Esophagus (tissue), 2 donors: ENCODE data around the gene PAPPA2. TPM values are rescaled to one million over a fixed set of nuclear protein-coding genes. Genes with fewer than 3 reads are reported as not detected.

ENCODE experiments used
- H3K27ac ChIP-seq, 2 donors: one replicate each; pipeline ENCODE4 v1.5.1; 2013; ENCODE audit warnings: low read depth in 2 of 2, mild to moderate bottlenecking in 2 of 2, inconsistent platforms in 1 of 2, low read length in 1 of 2, moderate library complexity in 1 of 2
- H3K27me3 ChIP-seq, 2 donors: one replicate each; pipeline ENCODE4 v1.6.1; 2013; ENCODE audit warnings: low read length in 2 of 2, control low read depth in 1 of 2, mild to moderate bottlenecking in 1 of 2; ENCODE audit not compliant: insufficient read depth in 2 of 2, control insufficient read depth in 1 of 2
- H3K36me3 ChIP-seq, 2 donors: one replicate each; pipeline ENCODE4 v1.6.1; 2013; ENCODE audit warnings: low read length in 1 of 2; ENCODE audit not compliant: control insufficient read depth in 2 of 2, insufficient read depth in 2 of 2
- H3K4me1 ChIP-seq, 2 donors: one replicate each; pipeline ENCODE4 v1.6.1; 2013; ENCODE audit warnings: low read length in 1 of 2; ENCODE audit not compliant: control insufficient read depth in 2 of 2, insufficient read depth in 2 of 2
- H3K4me3 ChIP-seq, 2 donors: one replicate each; pipeline ENCODE4 v1.5.1; 2013; ENCODE audit warnings: low read length in 2 of 2, mild to moderate bottlenecking in 2 of 2, low read depth in 1 of 2, moderate library complexity in 1 of 2
- H3K9me3 ChIP-seq, 2 donors: one replicate each; pipeline ENCODE4 v1.6.1; 2013; ENCODE audit warnings: mild to moderate bottlenecking in 2 of 2, low read depth in 1 of 2, low read length in 1 of 2, moderate library complexity in 1 of 2; ENCODE audit not compliant: control insufficient read depth in 2 of 2, insufficient read depth in 1 of 2
- WGBS, 2 donors: extraction: QIAGEN DNeasy Blood & Tissue Kit; methylation state at CpG; one replicate each; pipeline ENCODE4 v1.1.7; 2013; 5-methylcytosine and 5-hydroxymethylcytosine counted together
- polyA plus RNA-seq, 2 donors: library from polyadenylated mRNA; stranded (reverse); fragments of 200-250 nt; gene quantifications; one replicate each; pipeline ENCODE4 v1.2.3, GENCODE V29; 2013
- donor health status: healthy with polysubstance abuse.
- donor health status: Bipolar disorder and iron deficiency.

Gene PAPPA2
- polyA plus RNA-seq, 2 donors: under 0.01 TPM; not detected in 1

DNA sequence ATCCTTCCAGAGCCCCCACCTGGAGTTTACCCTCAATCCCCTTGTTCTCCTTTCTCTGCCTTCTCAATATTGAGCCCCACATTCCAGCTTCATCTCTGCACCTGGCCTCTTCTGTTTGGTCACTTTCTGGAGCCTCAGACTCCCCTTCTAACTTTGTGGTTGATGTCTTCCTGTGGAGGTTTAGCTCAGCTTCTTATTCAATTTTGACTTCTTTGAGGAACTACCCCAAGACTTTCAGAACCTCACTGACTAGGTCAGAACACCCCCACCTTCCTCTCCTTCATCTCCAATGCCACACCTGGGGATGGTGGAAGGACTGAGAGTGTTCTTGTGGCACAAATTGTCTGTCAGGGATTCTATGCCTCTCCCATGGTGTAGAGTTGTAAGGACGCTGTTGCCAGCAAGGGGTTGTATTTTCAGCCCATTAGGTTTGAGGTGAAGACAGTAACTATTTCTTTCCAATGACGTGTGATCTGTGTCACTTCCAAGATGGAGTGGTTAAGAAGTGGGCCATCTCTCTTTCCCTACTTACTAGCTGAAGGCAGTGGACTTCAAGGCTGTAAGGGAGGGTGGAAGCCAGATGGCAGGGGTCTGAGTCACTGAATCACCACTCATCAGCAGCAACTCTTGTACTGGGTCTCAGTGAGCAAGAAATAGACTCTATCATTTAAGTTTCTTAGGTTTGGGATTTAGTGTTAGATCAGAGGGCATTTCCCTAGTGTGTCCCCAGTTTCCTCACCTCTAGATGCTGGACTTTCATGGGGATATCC, 80.6 kb downstream of the PAPPA2 start:
- WGBS, 2 donors: 78 to 83% methylated on average over 2 of the region's 2 CpGs
- Histone ChIP-seq H3K27ac (no peak overlapping the region), H3K36me3 (no peaks in the 10 kb centered on the region), H3K4me3 (no peak overlapping the region), H3K4me1 (no peaks in the 10 kb centered on the region), H3K9me3 (no peaks in the 10 kb centered on the region), H3K27me3 (no peaks in the 10 kb centered on the region)

DNA sequence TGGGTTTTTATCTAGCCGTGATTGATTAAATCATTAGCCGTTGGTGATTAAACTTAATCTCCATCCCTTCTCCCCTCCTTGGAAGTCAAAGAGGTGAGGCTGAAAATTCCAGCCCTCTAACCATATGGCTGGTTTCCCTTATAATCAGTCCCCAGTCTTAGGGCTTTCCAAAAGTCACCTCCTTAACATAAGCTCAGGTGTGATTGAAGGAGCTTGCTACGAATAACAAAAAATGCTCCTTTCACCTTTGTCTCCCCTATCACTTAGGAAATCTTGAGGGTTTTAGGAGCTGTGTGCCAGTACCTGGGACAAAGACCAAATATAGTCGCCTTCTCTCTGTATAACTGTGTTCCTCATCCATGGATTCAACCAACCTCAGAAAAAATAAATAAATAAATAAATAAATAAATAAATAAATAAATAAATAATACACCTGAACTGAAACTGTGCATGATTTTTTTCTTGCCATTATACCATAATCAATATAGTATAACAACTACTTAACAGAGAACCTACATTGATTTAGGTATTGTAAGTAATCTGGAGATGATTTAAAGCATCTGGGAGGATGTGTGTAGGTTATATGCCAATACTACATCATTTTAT, 82.2 kb downstream of the PAPPA2 start:
- WGBS, 2 donors: 88 to 90% methylated on average over 4 of the region's 4 CpGs
- no peaks in the 10 kb centered on the region for H3K27me3 ChIP-seq

DNA sequence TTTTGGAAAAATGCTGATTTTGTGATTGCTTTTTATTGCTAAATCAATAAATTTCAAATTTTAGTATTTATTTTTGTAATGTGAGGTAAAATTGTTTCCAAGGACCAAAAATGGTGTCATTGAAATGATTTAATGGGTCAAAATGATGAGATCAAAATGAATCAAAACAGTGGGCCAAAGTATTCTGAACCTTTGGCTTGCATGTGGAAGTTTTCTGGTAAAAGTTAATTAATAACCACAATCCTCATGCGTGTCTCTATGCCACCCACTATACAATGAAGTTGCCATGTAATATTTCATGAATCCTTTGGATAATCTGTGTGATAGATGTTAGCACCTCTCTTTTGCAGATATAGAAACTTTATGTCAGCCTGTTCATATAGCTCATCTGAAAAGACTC, 83.8 kb downstream of the PAPPA2 start:
- WGBS, 2 donors: 63 to 66% methylated on average over 1 of the region's 1 CpG
- no peak overlapping the region for H3K27ac ChIP-seq
- H3K9me3 ChIP-seq: no peaks in the 10 kb centered on the region
- H3K4me3 ChIP-seq: no peak overlapping the region
- no peaks in the 10 kb centered on the region for H3K27me3 ChIP-seq
- H3K4me1 ChIP-seq: no peaks in the 10 kb centered on the region
- H3K36me3 ChIP-seq: no peaks in the 10 kb centered on the region

More for the DNA sequence above, 82.2 kb downstream of the PAPPA2 start:
- Histone ChIP-seq H3K27ac (no peak overlapping the region), H3K4me3 (no peak overlapping the region), H3K4me1 (no peaks in the 10 kb centered on the region), H3K9me3 (no peaks in the 10 kb centered on the region), H3K36me3 (no peaks in the 10 kb centered on the region)

DNA sequence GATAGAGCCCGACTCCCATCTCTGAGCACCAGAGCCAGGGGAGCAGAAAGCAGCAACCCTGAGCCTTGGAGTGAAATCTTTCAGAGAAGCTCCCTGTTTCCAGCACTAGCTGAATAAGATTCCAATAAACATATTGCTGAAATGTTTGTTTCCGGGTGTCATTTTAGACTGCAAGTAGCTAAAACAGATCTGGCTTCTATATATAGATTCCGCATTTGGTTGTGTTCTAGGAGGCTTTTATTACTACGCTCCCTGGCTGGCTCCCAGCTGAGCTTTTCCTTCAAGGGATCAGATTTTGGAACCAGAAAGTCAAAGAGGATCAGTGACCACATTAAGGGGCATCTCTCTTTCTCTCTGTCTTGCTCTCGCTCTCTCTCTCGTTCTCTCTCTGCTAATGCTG, 88.2 kb downstream of the PAPPA2 start:
- Histone ChIP-seq H3K27ac (no peak overlapping the region), H3K9me3 (no peaks in the 10 kb centered on the region), H3K36me3 (no peaks in the 10 kb centered on the region), H3K4me1 (no peaks in the 10 kb centered on the region), H3K4me3 (no peak overlapping the region), H3K27me3 (no peaks in the 10 kb centered on the region)
- 63 to 68% methylated on average over 6 of the region's 6 CpGs for WGBS, 2 donors

DNA sequence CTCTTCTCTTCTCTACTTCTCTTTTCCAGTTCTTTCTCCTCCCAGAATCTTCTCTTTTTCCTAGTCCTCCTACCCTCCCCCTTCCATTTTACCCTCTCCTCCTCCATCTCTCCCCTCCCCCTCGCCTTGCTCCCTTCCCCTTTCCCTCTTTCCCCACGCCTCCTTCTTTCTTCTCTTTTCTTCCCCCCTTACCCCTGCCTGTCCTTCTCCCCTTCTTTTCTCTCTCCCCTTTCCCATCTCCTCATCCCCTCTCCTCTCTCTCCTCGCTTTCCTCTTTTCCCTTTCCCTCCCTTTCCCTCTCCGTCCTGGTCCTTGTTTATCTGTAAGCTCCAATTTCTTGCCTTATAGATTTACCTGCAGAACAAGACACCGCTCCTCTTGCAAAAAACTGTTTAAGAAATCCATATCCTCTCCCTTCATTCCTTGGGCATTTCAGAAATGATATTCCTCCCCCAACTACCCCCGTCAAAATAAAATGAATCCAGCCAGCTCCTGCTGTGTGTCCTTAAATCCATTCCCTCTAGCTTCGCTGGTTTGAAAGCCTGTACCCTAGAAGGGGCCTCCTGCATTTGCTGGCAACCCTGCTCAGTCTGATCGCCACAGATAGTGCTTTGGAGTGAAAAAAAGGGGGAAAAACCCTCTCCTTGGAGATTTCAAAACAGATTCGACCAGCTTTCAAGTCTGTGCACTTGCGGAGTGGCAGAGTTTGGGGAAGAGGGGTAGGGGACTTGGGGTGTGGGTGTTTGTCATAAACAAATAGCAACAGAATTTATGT, 89.4 kb downstream of the PAPPA2 start:
- Histone ChIP-seq H3K4me3 (no peak overlapping the region), H3K4me1 (no peaks in the 10 kb centered on the region), H3K27me3 (no peaks in the 10 kb centered on the region), H3K36me3 (no peaks in the 10 kb centered on the region), H3K27ac (no peak overlapping the region), H3K9me3 (no peaks in the 10 kb centered on the region)
- 17 to 22% methylated on average over 10 of the region's 10 CpGs for WGBS, 2 donors

DNA sequence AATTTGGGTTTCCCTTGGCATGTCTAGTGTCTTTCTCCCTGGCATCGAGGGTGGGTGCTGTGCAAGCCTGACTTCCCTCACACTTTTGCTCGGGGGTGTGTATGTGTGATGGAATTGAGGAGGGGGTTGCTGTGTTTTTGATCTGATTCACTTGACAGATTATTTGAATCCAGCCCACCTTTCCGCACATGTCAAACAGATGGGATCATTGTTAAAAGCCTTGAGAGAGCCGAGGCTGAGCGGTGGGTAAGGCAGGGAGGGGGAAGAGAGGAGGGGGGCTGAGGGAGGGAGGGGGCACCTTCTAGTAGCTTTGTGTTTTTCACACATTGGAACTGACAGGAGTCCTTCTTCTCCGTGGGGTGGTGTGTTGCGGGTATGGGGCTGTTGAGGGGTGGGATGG, 90.0 kb downstream of the PAPPA2 start:
- Histone ChIP-seq H3K4me1 (no peaks in the 10 kb centered on the region), H3K27me3 (no peaks in the 10 kb centered on the region), H3K27ac (no peak overlapping the region), H3K9me3 (no peaks in the 10 kb centered on the region), H3K36me3 (no peaks in the 10 kb centered on the region), H3K4me3 (no peak overlapping the region)
- WGBS, 2 donors: 18% methylated on average over 7 of the region's 7 CpGs

DNA sequence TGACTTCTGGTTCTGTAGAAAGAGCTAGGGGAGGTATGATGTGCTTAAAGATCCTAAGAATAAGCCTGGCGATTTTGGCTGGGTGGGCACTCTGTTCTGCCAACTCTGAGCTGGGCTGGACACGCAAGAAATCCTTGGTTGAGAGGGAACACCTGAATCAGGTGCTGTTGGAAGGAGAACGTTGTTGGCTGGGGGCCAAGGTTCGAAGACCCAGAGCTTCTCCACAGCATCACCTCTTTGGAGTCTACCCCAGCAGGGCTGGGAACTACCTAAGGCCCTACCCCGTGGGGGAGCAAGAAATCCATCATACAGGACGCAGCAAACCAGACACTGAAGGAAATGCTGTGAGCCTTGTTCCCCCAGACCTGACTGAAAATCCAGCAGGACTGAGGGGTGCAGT, 93.3 kb downstream of the PAPPA2 start:
- Histone ChIP-seq H3K27me3 (no peaks in the 10 kb centered on the region), H3K4me1 (no peaks in the 10 kb centered on the region), H3K36me3 (no peaks in the 10 kb centered on the region), H3K9me3 (no peaks in the 10 kb centered on the region), H3K4me3 (no peak overlapping the region), H3K27ac (no peak overlapping the region)
- 62 to 70% methylated on average over 6 of the region's 6 CpGs for WGBS, 2 donors

DNA sequence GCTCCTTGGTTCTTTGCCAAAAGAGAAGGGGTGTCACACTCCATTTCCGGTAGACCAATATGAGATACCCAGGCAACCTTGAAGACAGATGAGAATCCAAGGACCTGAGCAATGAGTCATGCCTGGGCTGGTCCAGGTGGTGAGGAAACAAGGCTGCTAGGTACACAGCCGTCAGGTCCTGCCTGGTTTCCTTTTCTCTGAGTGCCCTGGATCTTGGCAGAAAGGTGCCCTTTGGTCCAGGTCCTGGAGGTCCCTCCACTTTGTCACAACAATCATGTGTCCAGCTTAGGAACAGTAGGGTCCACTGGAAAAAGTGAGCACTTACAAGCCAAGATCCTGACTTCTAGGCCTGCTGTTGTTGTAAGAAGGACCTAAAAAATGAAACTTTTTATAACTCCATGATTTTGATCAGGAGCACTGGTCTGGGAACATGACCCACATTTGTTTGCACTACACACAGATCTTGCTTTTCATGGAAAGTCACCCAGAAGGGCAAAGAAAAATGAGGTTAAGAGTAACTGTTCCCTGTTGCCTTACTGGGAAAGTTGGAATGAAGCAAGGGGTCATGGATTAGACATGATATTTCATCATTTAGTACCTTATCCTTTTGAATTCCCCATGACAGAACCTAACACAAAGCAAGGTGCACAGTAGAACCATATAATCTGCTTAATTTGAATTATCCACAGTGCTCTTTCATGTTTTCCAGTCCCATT, 94.7 kb downstream of the PAPPA2 start:
- Histone ChIP-seq H3K27me3 (no peaks in the 10 kb centered on the region), H3K4me3 (no peak overlapping the region), H3K4me1 (no peaks in the 10 kb centered on the region), H3K9me3 (no peaks in the 10 kb centered on the region), H3K27ac (no peak overlapping the region), H3K36me3 (no peaks in the 10 kb centered on the region)
- 40 to 48% methylated on average over 2 of the region's 2 CpGs for WGBS, 2 donors

DNA sequence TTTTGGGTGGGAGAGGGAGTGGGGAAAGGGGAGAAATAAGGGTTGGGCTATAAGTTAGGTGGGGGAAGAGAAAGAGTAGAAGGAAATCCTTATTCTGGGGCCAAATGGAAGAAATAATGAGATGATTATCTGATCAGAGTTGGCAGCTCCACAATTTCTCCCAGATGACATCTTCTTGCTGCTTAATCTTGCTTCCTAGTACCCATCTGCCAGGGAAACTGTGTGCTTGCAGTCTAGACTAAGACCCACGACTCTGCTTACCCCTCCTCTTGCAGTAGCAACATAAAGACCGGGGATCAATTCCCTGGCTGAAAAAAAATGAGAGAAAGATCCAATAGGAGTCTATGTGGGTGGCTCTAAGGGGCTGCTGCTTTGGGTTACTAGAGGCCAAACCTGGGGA, 95.6 kb downstream of the PAPPA2 start:
- Histone ChIP-seq H3K36me3 (no peaks in the 10 kb centered on the region), H3K4me3 (no peak overlapping the region), H3K27ac (no peak overlapping the region), H3K4me1 (no peaks in the 10 kb centered on the region), H3K27me3 (no peaks in the 10 kb centered on the region), H3K9me3 (no peaks in the 10 kb centered on the region)
- WGBS, 2 donors: 16 to 23% methylated on average over 2 of the region's 2 CpGs
